Sciatic nerve (tissue), 2 donors: Measurements from ENCODE around the gene CYP2A13. TPM values are rescaled to one million over a fixed set of nuclear protein-coding genes. Genes with fewer than 3 reads are reported as not detected.
"Not testable (repeated sequence)": the region's sequence is repeated elsewhere in the genome, so short reads cannot be mapped to it uniquely, and the experiment has no call there.

ENCODE experiments used
- ATAC-seq: fragments of 200-7000 bp; cut with Tn5 transposase; one replicate; pipeline ENCODE4 v1.9.1; 2020; ENCODE audit warnings: mild to moderate bottlenecking, moderate library complexity
- DNase-seq: peaks from one replicate; pipeline ENCODE4 v3.0.0-alpha.2; 2020; ENCODE audit warnings: low spot score
- intact Hi-C: fragments of 100-400 bp; cut with DNase I; formaldehyde crosslinking; loops from one replicate; pipeline ENCODE4 v1.14.2; 2022
- total RNA-seq: library from RNA; stranded (reverse); fragmentation: NEBNext Ultra II Directional; extraction: Animal tissue kit (Norgen Biotek cat#: 25700); gene quantifications from one replicate; pipeline ENCODE4 v1.2.1, GENCODE V29; 2021
- donor health status: DM: no; HTN: no; CAD: no.
- donor health status: DM: no; HTN: no; CAD: no.

The CYP2A13 gene, protein sequence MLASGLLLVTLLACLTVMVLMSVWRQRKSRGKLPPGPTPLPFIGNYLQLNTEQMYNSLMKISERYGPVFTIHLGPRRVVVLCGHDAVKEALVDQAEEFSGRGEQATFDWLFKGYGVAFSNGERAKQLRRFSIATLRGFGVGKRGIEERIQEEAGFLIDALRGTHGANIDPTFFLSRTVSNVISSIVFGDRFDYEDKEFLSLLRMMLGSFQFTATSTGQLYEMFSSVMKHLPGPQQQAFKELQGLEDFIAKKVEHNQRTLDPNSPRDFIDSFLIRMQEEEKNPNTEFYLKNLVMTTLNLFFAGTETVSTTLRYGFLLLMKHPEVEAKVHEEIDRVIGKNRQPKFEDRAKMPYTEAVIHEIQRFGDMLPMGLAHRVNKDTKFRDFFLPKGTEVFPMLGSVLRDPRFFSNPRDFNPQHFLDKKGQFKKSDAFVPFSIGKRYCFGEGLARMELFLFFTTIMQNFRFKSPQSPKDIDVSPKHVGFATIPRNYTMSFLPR
- total RNA-seq = not detected

DNA sequence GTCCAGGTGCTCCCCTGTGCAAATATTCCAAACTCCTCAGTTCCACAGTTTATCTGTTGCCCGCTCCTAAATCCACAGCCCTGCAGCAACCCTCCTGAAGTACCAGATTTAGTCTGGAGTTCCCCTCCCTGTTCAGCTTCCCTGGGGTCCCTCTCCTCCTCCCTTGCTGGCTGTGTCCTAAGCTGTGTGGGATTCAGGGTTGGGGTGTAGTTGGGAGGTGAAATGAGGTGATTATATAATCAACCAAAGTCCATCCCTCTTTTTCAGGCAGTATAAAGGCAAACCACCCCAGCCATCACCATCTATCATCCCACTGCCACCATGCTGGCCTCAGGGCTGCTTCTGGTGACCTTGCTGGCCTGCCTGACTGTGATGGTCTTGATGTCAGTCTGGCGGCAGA, at the start of gene CYP2A13:
CYP2A13 (plus strand) TSS at position 301 of the 400 bp plus-strand sequence; CDS start at position 322, 21 bp downstream.
- ATAC-seq (no peak), DNase-seq (no peak)
- intact Hi-C loops = no loop called here

DNA sequence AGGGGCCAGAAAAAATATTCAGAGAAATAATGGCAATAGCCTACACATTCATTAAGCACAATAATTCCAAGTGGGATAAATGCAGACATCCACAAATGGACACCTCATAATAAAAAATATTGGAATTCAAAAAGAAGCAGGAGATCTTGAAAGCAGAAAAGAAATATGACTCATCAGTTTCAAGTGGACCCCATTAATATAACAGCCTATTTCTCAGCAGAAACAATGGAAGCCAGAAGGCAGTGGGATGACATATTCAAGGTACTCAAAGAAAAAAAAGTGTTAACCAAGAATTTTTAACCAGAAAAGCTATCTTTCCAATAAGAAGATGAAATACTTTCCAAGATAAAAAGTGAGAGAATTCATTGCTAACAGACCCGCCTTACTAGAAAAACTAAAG, 48.4 kb upstream of the CYP2A13 start:
- DNase-seq (no peak), ATAC-seq (no peak)
- intact Hi-C loops = no loop called here

DNA sequence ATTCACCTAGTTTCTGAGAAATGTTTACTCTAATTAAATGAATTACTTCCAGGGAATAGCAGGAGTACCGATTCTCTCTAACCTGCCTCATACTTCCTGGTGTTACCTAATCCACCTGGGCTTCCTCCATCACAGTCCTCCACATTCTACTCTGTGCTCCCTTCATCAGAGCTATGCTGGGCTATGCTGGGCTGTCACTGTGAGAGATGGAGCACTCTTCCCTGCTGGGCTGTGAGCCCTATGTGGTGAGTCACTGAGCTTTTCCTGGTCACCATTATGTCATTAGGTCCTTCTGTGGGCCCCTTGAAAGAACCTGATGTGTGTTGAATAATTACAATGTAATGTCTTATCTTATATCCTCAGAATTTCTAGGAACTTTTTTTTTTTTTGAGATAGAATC, 43.2 kb upstream of the CYP2A13 start:
- intact Hi-C loops, ATAC-seq, DNase-seq: not testable (repeated sequence)

DNA sequence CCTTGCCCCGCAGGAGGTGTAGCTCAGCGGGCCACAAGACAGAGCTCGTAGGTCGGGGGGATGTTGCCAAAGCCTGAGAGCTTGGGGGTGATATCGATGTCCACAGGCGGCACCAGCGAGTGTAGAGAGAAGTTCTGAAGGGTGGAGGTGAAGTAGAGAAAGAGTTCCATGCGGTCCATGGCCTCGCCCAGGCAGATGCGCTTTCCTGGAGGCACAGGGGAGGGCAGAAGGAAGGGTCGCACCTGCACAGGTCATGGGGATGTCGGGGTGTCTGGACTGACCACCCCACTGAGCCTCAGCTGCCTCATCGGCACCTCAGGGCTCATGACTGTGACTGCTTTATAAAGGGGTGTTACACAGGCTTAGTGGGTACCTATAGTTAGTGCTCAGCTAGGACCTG, 37.8 kb upstream of the CYP2A13 start:
- ATAC-seq (no peak), DNase-seq (no peak)
- intact Hi-C loops = no loop called here

DNA sequence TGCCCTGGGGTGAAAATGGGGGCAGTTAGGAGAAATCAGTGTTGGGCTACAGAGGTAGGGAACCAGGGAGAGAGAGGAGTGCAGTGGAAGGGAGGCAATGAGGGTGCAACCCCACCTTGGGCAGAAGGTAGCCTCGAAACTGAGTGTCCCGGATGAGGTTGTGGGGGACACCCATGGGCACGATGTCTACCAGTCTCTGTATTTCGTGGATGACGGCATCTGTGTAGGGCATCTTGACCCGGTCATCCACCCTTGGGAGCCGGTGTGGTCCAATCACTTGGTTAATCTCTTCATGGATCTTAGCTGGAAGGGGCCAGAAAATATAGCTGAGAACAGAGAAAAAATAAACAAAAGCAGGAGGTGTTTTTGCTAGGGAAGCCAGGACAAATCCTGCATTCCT, 36.1 kb upstream of the CYP2A13 start:
- intact Hi-C loops, ATAC-seq, DNase-seq: not testable (repeated sequence)

DNA sequence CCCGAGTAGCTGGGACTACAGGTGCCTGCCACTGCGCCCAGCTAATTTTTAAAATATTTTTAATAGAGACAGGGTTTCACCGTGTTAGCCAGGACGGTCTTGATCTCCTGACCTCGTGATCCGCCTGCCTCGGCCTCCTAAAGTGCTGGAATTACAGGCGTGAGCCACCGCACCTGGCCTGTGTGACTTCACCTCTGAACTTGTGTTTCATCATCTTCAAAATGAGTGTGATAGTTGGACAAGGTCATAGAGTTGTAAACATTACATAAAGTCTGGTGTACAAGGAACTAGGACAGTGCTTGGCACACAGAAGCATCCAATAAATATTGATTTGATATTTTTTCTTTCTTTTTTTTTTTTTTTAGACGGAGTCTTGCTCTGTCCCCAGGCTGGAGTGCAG, 34.9 kb upstream of the CYP2A13 start:
- DNase-seq, ATAC-seq, intact Hi-C loops: not testable (repeated sequence)

DNA sequence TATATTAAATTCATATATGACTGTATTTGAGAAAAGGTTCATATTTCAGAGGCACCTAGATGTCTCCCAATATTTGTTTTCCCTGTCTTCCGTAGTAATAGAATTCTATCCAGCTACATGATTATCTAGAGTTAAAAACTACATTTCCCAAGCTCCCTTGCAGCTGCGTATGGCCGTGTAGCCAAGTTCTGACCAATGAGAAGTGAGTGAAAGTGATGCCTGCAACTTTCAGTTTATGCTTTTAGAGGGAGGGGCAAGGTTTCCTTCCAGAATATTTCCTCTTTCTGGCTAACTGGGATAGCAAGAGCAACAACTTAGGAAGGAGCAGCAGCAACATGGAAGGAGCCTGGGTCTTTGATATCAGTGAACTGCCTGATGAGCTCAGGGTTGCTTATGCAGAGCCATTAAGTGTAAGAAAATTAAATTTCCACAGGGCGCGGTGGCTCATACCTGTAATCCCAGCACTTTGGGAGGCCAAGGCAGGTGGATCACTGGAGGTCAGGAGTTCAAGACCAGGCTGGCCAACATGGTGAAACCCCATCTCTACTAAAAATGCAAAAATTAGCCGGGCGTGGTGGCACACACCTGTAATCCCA, 23.2 kb upstream of the CYP2A13 start:
- no peak for ATAC-seq
- intact Hi-C loops = no loop called here
- no peak for DNase-seq

DNA sequence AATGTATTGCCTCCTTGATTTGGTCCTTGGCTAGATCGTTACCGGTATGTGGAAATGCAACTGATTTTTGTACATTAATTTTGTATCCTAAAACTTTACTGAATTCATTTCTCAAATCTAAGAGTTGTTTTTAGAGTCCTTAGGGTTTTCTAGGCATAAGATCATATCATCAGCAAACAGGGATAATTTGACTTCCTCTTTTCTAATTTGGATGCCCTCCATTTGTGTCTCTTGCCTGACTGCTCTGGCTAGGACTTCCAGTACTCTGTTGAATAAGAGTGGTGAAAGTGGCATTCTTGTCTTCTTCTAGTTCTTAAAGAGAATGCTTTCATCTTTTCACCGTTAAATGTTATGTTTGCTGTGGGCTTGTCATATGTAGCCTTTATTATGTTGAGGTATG, 12.0 kb upstream of the CYP2A13 start:
- ATAC-seq = no peak
- intact Hi-C loops = no loop called here

DNA sequence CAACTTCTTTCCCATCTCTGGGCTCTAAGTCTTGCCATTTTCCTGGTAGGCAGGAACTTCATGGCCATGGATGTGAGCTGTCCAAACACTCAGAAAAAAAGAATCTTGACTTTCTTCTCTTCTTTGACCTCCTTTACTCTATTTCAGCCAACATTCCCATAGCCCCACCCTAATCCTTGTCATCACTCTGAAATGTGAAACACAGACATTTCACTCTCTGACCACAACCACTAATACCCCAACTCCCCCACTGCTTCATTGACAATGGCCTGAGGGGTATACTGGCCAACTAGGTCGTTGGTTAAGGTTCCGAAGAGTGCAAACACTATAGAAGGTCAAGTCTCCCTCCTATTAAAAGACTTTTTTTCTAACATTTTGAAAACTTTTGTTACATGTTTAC, 4.7 kb upstream of the CYP2A13 start:
- intact Hi-C loops = no loop called here
- ATAC-seq = no peak
- DNase-seq = no peak

More for the DNA sequence above, 12.0 kb upstream of the CYP2A13 start:
- no peak for DNase-seq

DNA sequence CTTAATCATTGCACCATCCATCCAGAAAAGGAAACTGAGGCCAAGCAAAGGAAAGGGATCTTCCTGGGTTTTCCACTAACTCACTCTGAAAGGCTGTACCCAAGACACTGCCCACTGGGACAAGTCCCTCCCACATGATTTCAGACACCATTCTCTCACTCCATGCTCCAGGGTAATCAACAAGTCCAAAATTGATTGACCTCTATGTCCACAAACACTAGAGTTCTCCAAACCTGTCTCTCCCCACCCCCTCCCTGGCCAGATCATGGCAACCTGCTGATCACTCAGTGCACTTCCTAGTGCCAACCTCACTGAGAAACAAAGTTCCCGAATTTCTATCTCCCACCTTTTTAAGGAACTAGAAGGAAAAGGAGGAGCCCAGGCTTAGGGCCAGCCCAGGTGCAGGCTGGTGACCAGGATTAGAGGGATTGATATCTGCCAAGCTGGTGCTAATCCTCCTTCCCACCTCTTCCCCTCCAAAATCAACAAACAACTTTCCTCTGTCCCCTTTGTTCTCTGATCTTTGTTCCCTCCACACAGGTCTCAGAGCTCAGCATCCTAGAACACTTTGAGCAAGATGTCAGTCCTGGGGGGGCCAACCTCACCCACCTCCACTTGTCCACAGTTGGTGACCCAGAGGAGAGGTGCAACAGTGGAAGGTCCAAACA, 2.4 kb upstream of the CYP2A13 start:
- intact Hi-C loops = loop anchor here (1.0 kb wide), 1 partner anchor 11 kb away; no protein-coding TSS in a partner anchor
- no peak for DNase-seq
- no peak for ATAC-seq

DNA sequence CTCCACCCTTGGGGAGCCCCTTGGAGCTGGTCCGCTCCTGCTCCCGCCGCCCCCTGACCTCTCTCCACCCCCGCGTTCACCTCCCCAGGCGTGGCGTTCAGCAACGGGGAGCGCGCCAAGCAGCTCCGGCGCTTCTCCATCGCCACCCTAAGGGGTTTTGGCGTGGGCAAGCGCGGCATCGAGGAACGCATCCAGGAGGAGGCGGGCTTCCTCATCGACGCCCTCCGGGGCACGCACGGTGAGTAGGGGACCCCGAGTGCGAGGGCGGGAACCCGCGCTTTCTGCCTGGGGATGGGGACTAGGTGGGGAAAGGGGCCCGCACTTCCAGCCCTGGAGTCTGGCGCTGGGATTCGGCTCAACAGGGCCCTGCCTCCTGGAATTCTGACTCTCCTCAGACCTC, 1.7 kb downstream of the CYP2A13 start:
- ATAC-seq = no peak
- no peak for DNase-seq
- intact Hi-C loops = no loop called here

DNA sequence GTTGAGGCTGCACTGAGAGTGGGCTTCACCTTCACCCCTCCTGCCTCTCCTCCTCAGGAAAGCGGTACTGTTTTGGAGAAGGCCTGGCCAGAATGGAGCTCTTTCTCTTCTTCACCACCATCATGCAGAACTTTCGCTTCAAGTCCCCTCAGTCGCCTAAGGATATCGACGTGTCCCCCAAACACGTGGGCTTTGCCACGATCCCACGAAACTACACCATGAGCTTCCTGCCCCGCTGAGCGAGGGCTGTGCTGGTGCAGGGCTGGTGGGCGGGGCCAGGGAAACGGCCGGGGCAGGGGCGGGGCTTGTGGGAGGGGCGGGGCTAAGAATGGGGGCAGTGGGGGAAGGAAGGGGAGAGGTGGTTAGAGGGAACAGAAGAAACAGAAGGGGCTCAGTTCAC, 7.5 kb downstream of the CYP2A13 start:
- no peak for DNase-seq
- no peak for ATAC-seq
- intact Hi-C loops = no loop called here

DNA sequence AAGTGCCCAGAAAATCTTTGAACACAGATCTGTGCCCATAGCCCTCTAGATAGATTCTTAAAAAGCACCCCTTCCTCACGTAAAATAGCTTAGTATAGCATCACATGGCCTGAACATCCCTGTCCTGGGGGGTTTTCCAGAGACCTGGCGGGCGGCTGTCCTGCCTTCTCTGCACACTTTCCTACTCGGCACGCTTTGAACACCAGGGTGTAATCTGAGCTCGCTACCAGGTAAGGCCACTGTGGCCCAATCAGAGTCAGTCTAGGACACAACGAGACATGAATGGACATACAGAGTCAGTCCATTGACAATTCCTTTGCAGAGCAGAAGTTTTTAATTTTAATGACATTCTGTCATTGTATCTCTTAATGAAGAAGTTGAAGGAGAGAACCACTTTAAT, 8.1 kb downstream of the CYP2A13 start:
- no peak for DNase-seq
- intact Hi-C loops = no loop called here
- ATAC-seq = no peak

DNA sequence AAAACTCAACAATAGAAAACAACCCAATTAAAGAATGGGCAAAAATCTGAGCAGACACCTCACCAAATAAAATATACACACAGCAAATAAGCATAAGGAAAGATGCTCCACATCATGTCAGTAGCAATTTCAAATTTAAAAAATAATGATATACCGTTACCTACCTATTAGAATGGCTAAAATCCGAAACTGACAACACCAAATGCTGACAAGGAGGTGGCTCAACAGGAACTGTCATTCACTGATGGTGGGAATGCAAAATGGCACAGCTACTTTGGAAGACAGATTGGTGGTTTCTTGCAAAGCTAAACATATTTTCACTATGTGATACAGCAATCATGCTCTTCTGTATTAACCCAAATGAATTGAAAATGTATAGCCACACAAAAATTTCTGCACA, 9.1 kb downstream of the CYP2A13 start:
- ATAC-seq (no peak), DNase-seq (no peak)
- intact Hi-C loops = no loop called here

DNA sequence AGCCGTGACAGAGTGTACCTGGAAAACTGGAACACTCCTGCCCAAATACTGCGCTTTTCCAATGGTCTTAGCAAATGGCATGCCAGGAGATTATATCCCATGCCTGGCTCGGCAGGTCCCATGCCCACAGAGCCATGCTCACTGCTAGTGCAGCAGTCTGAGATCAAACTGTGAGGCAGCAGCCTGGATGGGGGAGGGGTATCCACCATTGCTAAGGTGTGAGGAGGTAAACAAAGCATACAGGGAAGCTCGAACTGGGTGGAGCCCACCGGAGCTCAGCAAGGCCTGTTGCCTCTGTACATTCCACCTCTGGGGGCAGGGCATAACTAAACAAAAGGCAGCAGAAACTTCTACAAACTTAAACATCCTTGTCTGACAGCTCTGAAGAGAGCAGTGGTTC, 10.5 kb downstream of the CYP2A13 start:
- ATAC-seq (no peak), DNase-seq (no peak)
- intact Hi-C loops = no loop called here

DNA sequence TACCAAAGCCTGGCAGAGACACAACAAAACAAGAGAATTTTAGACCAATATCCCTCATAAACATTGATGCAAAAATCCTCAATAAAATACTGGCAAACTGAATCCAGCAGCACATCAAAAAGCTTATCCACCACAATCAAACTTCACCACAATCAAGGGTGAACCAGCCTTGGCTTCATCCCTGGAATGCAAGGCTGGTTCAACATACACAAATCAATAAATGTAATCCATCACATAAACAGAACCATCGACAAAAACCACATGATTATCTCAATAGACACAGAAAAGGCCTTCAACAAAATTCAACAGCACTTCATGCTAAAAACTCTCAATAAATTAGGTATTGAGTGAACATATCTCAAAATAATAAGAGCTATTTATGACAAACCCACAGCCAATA, 14.0 kb downstream of the CYP2A13 start:
- ATAC-seq, DNase-seq, intact Hi-C loops: not testable (repeated sequence)

DNA sequence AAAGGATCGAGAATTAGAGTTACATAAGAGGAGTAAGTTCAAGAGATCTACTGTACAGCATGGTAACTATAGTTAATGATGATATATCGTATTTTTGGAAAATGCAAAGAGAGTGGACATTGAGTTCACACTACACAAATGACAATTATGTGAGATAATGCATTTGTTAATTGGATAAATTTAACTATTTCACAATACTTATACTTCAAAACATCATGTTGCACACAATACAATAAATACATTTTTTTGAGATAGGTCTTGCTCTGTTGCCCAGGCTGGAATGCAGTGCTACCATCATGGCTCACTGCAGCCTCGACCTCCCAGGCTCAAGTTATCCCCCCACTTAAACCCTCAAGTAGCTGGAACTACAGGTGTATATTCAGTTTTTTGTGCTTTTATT, 17.9 kb downstream of the CYP2A13 start:
- intact Hi-C loops = no loop called here
- DNase-seq (no peak), ATAC-seq (no peak)

DNA sequence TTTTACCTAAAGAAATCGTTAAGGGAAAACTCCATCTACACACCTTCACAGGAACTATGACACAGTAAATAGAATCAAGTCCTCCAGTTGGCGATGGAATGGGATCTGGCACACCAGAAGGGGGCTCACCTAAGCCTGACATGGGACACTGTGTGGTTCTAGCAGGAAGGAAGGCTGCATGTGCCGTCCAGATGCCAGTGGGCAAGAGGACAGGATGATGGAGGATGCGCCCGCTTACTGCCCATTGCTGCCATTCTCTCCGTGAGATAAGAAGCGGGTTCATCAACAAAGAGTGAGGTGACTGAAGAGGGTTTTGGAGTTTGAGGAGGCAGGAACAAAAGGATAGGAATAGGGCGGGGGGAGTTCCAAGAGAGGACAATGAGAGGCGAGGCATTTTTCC, 23.0 kb downstream of the CYP2A13 start:
- ATAC-seq (no peak), DNase-seq (no peak)
- intact Hi-C loops = no loop called here

DNA sequence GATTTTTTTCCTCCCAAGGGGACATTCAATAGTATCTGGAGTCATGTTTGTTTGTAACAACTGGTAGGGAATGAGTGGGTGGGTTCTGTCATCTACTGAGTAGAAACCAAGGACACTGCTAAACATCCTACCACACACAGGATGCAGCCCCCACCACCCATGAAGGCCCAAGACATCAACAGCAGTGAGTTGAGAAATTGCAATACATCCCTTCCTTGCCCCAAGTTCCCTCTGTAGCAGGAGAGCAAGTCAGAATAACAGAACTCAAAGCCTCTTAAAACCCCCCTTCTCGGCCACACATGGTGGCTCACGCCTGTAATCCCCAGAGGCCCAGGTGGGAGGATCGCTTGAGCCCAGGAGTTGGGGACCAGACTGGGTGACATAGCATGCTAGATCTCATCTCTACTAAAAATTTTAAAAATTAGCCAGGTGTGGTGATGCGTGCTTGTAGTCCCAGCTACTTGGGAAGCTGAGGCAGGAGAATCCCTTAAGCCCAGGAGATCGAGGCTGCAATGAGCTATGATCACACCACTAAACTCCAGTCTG, 23.6 kb downstream of the CYP2A13 start:
- no peak for DNase-seq
- intact Hi-C loops = no loop called here

More for the DNA sequence above, 23.6 kb downstream of the CYP2A13 start:
- ATAC-seq = no peak
